Left ventricle myocardium inferior (tissue), 1 donor: ENCODE results near the gene CYB561A3. TPM values are rescaled to one million over a fixed set of nuclear protein-coding genes. Genes with fewer than 3 reads are reported as not detected.

Experiments used
- DNase-seq: peaks from one replicate; pipeline ENCODE4 v3.0.0-alpha.2; 2020
- H3K27ac ChIP-seq: fragments of 200-600 bp; replicated peaks from 2 replicates; pipeline ENCODE4 v1.8.0; 2021
- H3K27me3 ChIP-seq: fragments of 200-600 bp; 2 replicates; pipeline ENCODE4 v1.8.0; 2021; ENCODE audit warnings: low read depth
- H3K36me3 ChIP-seq: fragments of 200-600 bp; 2 replicates; pipeline ENCODE4 v1.8.0; 2021
- H3K4me1 ChIP-seq: fragments of 200-600 bp; 2 replicates; pipeline ENCODE4 v1.8.0; 2021
- H3K4me3 ChIP-seq: fragments of 200-600 bp; 2 replicates; pipeline ENCODE4 v1.8.0; 2021; ENCODE audit warnings: mild to moderate bottlenecking, moderate library complexity
- H3K9me3 ChIP-seq: fragments of 200-600 bp; replicated peaks from 2 replicates; pipeline ENCODE4 v1.8.0; 2021
- intact Hi-C: fragments of 100-400 bp; cut with micrococcal nuclease; formaldehyde crosslinking; loops from one replicate; pipeline ENCODE4 v1.11.0; 2022
- total RNA-seq: library from RNA; stranded (reverse); fragmentation: NEBNext Ultra II Directional; extraction: Animal tissue kit (Norgen Biotek cat#: 25700); gene quantifications from one replicate; pipeline ENCODE4 v1.2.1, GENCODE V29; 2021
- TF ChIP-seq, protein P1 (sequence below): fragments of 200-600 bp; IDR thresholded peaks from 2 replicates; pipeline ENCODE4 v1.8.0; 2021; ENCODE audit warnings: antibody characterized with exemption, mild to moderate bottlenecking, borderline replicate concordance
- donor health status: DM: no; HTN: yes; CAD: no; lungs with severe emphysema.

The CYB561A3 gene
- total RNA-seq, 1 donor from 2014 or later, result 10.5 TPM

- Histone ChIP-seq H3K36me3 (peaks cover 53% of the 10 kb centered on the region), H3K4me1 (no peaks in the 10 kb centered on the region), H3K4me3 (no peak overlapping the region), H3K27ac (no peak overlapping the region), H3K27me3 (no peaks in the 10 kb centered on the region), H3K9me3 (no peaks in the 10 kb centered on the region)
- intact Hi-C loops, result no loop called here
- DNase-seq, result no peak
- TF ChIP-seq, protein P1, sequence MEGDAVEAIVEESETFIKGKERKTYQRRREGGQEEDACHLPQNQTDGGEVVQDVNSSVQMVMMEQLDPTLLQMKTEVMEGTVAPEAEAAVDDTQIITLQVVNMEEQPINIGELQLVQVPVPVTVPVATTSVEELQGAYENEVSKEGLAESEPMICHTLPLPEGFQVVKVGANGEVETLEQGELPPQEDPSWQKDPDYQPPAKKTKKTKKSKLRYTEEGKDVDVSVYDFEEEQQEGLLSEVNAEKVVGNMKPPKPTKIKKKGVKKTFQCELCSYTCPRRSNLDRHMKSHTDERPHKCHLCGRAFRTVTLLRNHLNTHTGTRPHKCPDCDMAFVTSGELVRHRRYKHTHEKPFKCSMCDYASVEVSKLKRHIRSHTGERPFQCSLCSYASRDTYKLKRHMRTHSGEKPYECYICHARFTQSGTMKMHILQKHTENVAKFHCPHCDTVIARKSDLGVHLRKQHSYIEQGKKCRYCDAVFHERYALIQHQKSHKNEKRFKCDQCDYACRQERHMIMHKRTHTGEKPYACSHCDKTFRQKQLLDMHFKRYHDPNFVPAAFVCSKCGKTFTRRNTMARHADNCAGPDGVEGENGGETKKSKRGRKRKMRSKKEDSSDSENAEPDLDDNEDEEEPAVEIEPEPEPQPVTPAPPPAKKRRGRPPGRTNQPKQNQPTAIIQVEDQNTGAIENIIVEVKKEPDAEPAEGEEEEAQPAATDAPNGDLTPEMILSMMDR, result no peak
Measured at GRCh38 chr11:61349189-61349751, 12.4 kb downstream of the CYB561A3 start.

DNA sequence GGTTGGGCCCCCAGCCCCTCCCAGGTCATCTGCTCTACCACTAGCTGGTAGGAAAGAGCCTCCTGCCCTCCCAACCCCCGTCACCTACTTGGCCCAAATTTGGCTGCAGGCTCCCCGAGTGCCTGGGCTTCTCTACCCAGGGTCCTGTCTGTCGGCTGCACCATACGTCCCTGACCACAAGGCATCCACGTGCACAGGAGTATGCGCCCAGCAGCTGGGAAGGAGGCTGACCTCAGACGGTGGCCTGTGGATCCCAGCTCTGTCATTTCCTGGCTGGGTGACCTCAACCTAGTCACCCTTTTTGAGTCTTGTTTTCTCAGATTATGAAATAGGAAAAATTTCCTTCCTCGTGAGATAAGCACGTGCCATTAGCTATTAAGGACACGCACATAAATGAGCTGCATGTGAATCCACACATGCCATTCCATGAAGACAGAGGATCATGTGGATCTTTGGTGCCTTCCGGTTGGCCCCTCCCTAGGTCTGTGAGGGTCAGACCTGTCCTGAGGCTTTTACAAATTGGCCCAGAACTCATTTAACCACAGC, 13.7 kb downstream of the CYB561A3 start:
- H3K27me3 ChIP-seq, result no peaks in the 10 kb centered on the region
- intact Hi-C loops, result no loop called here
- no peak overlapping the region for H3K27ac ChIP-seq
- peaks cover 42% of the 10 kb centered on the region for H3K36me3 ChIP-seq
- no peak for DNase-seq
- H3K4me3 ChIP-seq, result no peak overlapping the region
- H3K9me3 ChIP-seq, result no peaks in the 10 kb centered on the region
- H3K4me1 ChIP-seq, result no peaks in the 10 kb centered on the region
- TF ChIP-seq, protein P1, result no peak

DNA sequence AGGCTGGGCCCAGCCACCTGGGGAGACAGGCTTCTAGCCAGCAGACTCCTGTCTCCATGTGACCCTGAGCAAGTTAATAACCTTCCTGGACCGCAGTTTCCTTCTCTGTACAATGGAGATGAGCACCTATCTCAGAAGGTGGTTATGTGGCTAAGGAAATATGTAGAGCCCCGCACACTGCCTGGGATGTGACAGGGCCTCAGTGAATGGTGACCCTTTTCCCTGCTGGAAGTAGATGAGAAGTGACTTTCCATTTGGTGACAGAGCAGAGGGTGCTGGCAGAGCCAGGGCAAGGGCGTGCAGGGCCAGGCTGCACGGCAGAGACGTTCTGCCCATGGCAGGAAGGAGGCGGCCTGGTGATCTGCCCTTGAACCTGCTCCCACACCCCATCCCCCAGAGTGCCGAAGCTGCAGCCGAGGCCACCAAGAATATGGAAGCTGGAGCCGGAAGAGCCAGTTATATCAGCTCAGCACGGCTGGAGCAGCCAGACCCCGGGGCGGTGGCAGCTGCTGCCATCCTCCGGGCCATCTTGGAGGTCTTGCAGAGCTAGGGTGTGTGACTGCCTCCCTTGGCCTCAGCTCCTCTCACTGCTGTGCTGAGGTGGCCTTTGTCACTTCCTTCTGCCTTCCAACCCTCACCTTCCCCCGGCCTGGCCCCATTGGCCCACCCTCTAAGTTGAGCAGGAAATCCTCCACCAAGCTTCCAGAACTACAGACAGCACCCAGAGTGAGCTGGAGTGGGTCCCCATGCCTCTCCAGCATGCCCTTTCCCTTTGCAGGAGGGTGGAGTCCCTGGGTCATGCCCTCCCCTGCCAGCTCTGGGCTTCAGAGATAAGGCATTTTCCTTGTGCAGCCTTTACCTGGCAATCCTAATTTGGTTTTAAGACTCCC, 15.5 kb downstream of the CYB561A3 start:
- Histone ChIP-seq H3K27me3 (no peaks in the 10 kb centered on the region), H3K4me3 (no peak overlapping the region), H3K36me3 (peaks cover 31% of the 10 kb centered on the region), H3K27ac (no peak overlapping the region), H3K4me1 (no peaks in the 10 kb centered on the region), H3K9me3 (no peaks in the 10 kb centered on the region)
- no peak for DNase-seq
- intact Hi-C loops, result no loop called here
- TF ChIP-seq, protein P1, result no peak

GRCh38 chr11:61345170-61345610, 16.5 kb downstream of the CYB561A3 start:
- Histone ChIP-seq H3K4me3 (no peak overlapping the region), H3K27me3 (no peaks in the 10 kb centered on the region), H3K4me1 (no peaks in the 10 kb centered on the region), H3K27ac (no peak overlapping the region), H3K36me3 (peaks cover 23% of the 10 kb centered on the region), H3K9me3 (no peaks in the 10 kb centered on the region)
- TF ChIP-seq, protein P1, result no peak
- no peak for DNase-seq
- intact Hi-C loops, result no loop called here

- Histone ChIP-seq H3K27me3 (no peaks in the 10 kb centered on the region), H3K4me1 (no peaks in the 10 kb centered on the region), H3K4me3 (no peak overlapping the region), H3K9me3 (no peaks in the 10 kb centered on the region), H3K27ac (no peak overlapping the region), H3K36me3 (peaks cover 12% of the 10 kb centered on the region)
- TF ChIP-seq, protein P1, result no peak
- intact Hi-C loops, result no loop called here
- no peak for DNase-seq
Measured at GRCh38 chr11:61343792-61344745, 17.6 kb downstream of the CYB561A3 start.
